Left forelimb (tissue), 1 donor: ENCODE results near the gene GOLGA8S.
"Not testable (repeated sequence)": the region's sequence is repeated elsewhere in the genome, so short reads cannot be mapped to it uniquely, and the experiment has no call there.

Experiments
- DNase-seq: peaks from one replicate; pipeline ENCODE4 v3.0.0-alpha.2; 2018; ENCODE audit warnings: low spot score

GOLGA8S gene

DNA sequence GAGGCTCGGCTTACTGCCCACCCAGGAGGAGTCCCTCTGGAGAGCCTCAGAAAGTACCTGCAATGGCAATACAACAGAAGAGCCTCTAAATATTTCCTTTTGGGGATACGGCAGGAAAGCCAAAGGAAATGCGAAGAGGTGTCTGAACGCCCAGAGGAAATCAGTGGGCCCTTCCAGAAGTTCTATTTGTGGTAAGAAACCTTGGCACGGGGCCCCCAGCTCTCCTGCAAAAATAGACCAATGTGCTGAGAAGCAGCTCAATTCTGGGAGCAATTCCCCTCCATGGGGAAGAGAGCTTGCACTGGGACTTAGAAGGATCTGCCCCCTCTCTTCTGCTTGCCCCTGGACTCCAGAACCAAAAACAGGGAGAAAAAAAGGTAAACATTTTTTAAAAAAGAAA is 44.7 kb downstream of the GOLGA8S start:
- DNase-seq, result not testable (repeated sequence)

DNA sequence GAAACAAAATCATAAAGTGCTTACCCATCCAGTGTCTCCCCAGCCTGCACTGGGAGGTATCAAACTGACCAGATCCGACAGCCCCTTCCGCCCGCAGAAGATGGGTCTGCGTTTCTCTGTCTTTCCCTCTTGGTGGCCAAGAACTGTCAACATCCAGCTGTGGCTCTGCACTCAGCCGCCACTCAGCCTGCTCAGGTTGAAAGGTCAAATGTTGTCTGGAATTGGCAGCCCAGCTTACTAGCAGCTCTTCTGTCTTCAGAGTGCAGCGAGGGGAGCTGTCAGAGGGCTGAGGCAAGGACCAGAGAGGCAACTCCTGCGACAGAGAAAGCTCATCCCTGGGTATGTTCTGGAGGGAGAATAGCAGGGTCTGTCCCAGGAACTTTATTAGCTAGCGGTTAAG is 47.1 kb downstream of the GOLGA8S start:
- DNase-seq, result no peak

DNA sequence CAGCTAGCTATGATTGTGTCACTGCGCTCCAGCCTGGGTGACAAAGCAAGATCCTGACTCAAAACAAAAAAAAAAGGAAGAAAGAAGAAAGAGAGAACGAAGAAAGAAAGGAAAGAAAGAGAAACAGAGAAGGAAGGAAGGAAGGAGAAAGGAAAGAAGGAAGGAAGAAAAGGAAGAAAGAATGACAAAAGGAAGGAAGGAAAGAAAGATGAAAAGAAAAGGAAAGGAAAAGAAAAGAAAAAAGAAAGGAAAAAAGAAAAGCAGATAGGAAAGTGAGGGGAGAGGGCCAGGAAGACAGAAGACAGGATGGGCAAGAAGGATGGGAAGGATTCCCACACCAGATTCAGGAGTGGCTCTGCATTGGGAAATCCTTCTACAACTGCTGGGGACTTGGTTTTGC is 47.6 kb downstream of the GOLGA8S start:
- DNase-seq, result no peak

DNA sequence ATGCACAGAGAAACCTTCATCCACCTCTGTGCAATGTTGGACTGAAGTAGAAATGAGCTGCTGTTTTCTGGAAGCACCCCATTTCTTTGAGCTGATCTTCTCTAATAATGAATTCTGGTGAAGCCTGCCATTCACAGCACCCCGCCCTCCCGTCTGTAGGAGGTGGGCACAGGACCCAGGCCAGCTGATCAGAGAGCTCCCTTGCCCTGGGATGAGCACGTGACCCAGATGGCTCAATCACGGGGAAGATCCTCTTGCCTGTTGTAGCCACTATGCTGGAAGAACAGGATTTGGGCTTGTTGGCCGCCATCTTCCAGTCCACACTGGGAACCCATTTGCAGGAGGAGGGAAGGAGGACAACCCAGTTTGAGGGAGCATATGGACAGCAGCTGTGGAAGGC is 48.0 kb downstream of the GOLGA8S start:
- DNase-seq, result no peak

- no peak for DNase-seq
Observed at GRCh38 chr15:23403550-23403949, 49.0 kb downstream of the GOLGA8S start.

DNA sequence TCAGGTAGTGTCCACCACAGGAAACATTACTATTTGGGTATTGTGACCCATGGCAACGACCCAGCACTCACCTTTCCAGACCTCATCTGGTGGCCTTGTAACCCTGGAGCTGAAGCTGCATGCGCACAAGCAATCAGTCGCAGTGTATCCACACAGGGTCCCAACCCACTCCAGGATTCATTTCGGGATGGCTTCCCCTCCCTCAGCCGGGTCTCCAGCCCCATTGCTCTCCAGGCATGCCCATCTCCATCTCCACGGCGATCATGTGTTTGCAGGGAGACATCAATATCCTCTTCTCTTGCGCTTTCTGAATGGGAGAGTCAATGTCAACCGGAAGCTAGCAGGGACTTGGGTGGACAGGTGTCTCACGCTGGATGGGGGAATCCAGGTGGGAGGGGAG is 57.3 kb downstream of the GOLGA8S start:
- no peak for DNase-seq

DNA sequence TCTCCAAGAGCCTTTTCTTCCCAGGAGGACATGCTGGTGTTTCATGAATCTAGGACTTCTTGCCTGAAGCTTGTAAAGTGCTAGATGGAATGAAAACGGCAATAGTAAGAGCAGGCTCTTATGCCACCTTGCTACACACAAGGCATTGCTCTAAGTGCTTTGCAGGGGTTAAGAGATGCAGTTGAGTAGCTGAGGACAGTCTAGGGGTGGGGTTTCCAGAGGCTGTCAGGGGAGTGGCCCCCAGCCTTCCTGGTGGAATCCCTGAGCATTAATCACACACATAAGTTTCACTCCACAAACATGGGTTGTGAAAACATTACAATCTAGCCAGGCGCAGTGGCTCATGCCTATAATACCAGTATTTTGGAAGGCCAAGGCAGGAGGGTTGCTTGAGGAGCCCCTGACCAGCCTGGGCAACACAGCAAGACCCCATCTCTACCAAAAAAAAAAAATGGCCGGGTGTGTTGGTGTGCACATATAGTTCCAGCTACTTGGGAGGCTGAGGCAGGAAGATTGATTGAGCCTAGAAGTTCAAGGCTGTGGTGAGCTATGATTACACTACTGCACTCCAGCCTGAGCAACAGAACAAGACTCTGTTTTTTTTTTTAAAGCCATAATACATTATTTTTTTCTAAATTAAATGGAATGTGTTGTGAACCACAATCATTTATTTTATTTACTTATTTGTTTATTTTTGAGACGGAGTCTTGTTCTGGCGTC is 58.5 kb downstream of the GOLGA8S start:
- not testable (repeated sequence) for DNase-seq
